ENCODE measurements around the gene U2AF1L4. TPM values are rescaled to one million over a fixed set of nuclear protein-coding genes. Genes with fewer than 3 reads are reported as not detected.

U2AF1L4 gene, protein sequence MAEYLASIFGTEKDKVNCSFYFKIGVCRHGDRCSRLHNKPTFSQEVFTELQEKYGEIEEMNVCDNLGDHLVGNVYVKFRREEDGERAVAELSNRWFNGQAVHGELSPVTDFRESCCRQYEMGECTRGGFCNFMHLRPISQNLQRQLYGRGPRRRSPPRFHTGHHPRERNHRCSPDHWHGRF
- total RNA-seq: 10 to 100 TPM; 35.0 to 38.1 TPM

DNA sequence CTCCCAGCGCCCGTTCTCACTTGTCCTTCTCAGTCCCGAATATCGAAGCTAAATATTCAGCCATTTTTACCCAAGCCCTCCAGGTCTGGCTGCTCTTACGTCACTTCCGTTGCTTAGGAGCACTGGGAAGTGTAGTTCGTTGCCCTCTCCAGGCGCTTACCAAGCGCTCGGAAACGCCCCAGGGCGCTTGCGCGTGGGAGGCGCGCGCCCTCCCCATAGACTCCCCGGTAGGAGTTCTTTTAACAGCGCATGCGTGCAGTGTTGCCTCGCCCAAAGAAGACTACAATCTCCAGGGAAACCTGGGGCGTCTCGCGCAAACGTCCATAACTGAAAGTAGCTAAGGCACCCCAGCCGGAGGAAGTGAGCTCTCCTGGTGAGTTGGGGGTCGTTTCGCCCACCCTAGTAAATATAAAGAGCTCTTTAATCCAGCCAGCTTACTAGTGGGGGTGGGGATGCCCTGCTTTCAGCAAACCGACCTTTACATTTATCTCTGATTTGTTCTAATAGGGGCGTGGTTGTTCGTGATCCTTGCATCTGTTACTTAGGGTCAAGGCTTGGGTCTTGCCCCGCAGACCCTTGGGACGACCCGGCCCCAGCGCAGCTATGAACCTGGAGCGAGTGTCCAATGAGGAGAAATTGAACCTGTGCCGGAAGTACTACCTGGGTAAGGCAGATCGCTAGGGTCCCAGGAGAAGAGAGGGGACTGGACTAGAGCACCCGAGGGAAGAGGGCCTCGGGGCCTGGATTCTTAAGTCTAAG, at the start of gene U2AF1L4, which contains the start of gene PSENEN:
TSS of gene U2AF1L4 (minus strand) at position 91 of the 759 bp plus-strand sequence. CDS start at position 64, 27 bp downstream.
TSS of gene PSENEN (plus strand) at position 324 of the 759 bp plus-strand sequence. CDS start at position 604, 280 bp downstream.
- peak within 1 kb of the TSS; percentile 95 for H3K4me3 Mint-ChIP-seq
- DNase-seq: peak; percentile 98
- CTCF ChIA-PET: interaction anchor here (0.9 to 1.7 kb wide), 4 partner anchors 8 to 32 kb away, joined by 3 to 6 read pairs (median 4); no protein-coding TSS in a partner anchor
- no peaks in the 10 kb centered on the region for H3K27me3 Mint-ChIP-seq
- H3K4me1 Mint-ChIP-seq: peaks cover 66% of the 10 kb centered on the region
- H3K27ac Mint-ChIP-seq: peak within 1 kb of the TSS; percentile 99
- no peaks in the 10 kb centered on the region for H3K9me3 Mint-ChIP-seq
- POLR2A ChIA-PET: interaction anchor here (0.6 kb wide), 1 partner anchor 192 kb away, joined by 5 read pairs; no protein-coding TSS in a partner anchor
- H3K36me3 Mint-ChIP-seq (ENCODE audit: low read depth): peaks cover 21% of the 10 kb centered on the region

DNA sequence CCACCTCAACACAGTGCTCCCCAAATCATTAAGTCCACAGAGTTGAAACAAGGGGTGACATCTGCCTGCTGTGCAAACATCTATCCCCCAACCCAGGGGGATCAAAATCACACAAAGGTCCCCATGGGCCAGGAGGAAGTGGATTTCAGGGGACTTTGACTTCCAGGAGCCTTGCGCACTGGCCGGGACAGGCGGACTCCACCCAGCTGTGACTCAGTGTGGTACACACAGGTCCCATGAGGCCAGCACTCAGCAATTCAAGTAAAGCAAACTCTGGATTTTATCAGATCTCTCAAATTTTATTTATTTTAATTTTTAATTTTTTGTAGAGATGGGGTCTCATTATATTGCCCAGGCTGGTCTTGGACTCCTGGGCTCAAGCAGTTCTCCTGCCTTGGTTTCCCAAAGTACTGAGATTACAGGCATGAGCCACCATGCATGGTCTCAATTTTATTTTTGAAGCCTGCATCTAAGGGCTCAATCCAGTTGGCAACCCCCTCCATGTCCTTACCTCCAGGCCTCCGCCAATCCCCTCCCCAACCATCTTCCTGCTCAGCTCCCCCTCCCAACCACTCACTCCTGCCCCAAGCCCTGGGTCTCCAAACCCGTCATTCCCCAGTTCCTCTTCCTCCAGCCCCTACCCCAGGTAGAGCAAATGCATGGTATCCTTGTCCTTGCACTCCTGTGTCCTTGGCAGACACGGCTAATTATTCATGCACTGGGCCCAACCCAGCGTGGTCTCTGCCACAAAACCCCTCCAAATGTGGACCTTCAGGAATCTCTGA, 48.4 kb upstream of the U2AF1L4 start:
- H3K27me3 Mint-ChIP-seq: peaks cover 24% of the 10 kb centered on the region
- no peaks in the 10 kb centered on the region for H3K9me3 Mint-ChIP-seq
- no peak overlapping the region for H3K4me3 Mint-ChIP-seq
- ChIA-PET CTCF (no interaction called here), POLR2A (no interaction called here)
- H3K27ac Mint-ChIP-seq: no peak overlapping the region
- no peaks in the 10 kb centered on the region for H3K36me3 Mint-ChIP-seq (ENCODE audit: low read depth)
- DNase-seq: no peak
- peaks cover 2% of the 10 kb centered on the region for H3K4me1 Mint-ChIP-seq

DNA sequence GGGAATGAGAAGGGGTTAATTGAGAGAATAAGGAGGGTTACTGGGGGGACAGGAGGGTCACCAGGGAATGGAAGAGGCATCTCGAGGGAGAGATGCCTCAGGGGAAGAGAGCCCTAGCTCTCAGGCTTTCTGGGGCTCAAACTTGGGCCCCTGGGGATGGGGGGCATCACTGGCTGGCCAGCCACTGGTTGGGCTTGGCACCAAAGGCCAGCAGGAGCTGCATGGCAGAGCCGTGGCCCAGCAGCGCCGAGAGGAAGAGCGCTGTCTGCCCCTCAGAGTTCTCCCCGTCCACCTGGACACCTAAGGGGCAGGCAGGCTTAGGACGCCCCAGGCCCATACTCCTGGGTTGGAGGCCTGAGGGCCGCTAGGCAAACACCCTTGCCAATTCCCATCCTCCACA, 47.7 kb upstream of the U2AF1L4 start:
- no peaks in the 10 kb centered on the region for H3K9me3 Mint-ChIP-seq
- ChIA-PET CTCF (no interaction called here), POLR2A (no interaction called here)
- DNase-seq: no peak
- no peak overlapping the region for H3K27ac Mint-ChIP-seq
- no peak overlapping the region for H3K4me3 Mint-ChIP-seq
- no peaks in the 10 kb centered on the region for H3K36me3 Mint-ChIP-seq (ENCODE audit: low read depth)
- peaks cover 19% of the 10 kb centered on the region for H3K27me3 Mint-ChIP-seq
- H3K4me1 Mint-ChIP-seq: peaks cover 2% of the 10 kb centered on the region

DNA sequence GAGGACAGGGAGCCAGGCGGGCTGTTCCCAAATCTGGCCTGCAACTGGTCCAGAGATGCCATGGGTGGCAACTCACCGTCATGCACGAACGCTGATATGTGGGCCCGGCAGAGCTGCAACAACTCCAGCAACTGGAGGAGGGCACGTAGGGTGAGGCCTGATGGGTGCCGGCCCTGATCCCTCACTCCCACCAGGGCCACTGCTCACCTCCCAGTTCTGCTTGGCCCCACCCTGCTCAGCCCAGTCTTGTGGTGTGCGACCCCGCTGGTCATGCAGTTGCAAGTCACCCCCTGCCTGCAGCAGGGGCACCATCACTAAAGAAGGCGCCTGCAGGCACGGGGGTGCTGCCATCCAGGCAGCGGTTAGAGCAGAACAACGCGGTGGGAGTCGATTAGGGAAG, 47.1 kb upstream of the U2AF1L4 start:
- H3K4me3 Mint-ChIP-seq: no peak overlapping the region
- no peak for DNase-seq
- ChIA-PET CTCF (no interaction called here), POLR2A (no interaction called here)
- H3K27ac Mint-ChIP-seq: no peak overlapping the region
- no peaks in the 10 kb centered on the region for H3K36me3 Mint-ChIP-seq (ENCODE audit: low read depth)
- H3K4me1 Mint-ChIP-seq: peaks cover 2% of the 10 kb centered on the region
- H3K27me3 Mint-ChIP-seq: peaks cover 15% of the 10 kb centered on the region
- H3K9me3 Mint-ChIP-seq: no peaks in the 10 kb centered on the region

DNA sequence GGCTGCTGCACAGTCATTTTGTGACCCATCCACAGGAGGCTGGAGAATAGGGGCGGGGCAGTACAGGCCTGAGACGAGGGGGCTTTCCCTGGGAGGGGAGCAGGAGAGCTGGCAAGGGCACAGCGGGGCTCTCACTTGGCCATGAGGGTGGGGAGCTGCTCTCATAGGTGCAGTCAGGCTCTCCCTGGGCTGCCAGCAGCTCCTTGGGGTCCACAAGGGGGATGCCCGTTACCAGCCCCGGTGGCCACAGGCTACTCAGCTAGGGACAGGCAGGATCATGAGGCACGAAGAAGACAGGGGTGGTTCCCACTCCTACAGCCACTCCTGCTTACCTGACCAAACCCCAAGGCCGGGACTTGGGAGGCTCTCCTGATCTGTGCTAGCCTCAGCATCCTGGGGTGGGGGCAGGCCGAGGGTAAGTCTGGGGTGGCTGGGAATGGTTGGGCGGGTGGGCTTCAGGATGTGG, 46.6 kb upstream of the U2AF1L4 start:
- H3K4me3 Mint-ChIP-seq: no peak overlapping the region
- peaks cover 1% of the 10 kb centered on the region for H3K4me1 Mint-ChIP-seq
- DNase-seq: no peak
- no peaks in the 10 kb centered on the region for H3K9me3 Mint-ChIP-seq
- no peaks in the 10 kb centered on the region for H3K36me3 Mint-ChIP-seq (ENCODE audit: low read depth)
- H3K27ac Mint-ChIP-seq: no peak overlapping the region
- peaks cover 11% of the 10 kb centered on the region for H3K27me3 Mint-ChIP-seq
- ChIA-PET POLR2A (no interaction called here), CTCF (no interaction called here)

DNA sequence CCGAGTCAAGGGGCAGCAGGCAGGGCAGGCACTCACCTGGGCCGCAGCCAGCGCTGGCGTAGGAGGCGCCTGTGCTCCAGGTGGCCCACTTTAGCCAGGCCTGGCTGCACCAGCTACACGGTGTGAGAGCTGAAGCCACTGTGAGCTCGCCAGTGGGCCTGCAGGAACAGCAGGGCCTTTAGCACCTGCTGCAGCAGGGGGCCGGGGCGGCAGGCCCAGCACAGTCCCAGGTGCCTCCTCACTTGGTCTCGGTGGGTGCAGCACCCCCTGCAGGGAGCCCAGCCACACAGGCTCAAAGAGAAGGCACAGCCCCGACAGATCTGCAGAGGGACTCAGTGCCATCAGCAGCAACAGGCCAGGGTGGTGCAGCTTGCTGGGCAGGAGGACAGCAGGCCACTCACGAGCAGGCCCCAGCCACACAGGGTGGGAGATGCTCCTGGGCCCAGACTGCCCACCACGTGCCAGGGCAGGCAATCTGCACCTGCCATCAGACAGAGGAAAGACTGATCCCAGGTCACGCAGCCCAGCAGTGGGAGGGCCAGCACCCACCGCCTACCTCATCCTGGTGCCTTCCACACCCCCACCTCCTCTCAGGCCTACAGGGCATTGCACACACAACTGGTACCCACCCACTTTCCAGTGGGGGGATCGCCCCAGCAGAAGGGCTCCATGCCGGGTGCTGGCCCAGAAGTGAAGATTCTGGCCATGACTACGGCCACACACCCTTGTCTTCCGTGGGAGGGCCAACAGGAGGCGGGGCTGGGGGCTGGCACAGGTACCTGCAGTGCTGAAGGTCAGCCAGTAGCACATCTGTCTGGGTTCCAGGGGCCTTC, 46.0 kb upstream of the U2AF1L4 start:
- Mint-ChIP-seq H3K27ac (no peak overlapping the region), H3K36me3 (ENCODE audit: low read depth) (no peaks in the 10 kb centered on the region), H3K27me3 (peaks cover 5% of the 10 kb centered on the region), H3K4me3 (no peak overlapping the region), H3K4me1 (no peaks in the 10 kb centered on the region), H3K9me3 (no peaks in the 10 kb centered on the region)
- ChIA-PET POLR2A (no interaction called here), CTCF (interaction anchor here (1.1 kb wide), 1 partner anchor 29 kb away, joined by 3 read pairs; no protein-coding TSS in a partner anchor)
- peak; percentile 15 for DNase-seq

DNA sequence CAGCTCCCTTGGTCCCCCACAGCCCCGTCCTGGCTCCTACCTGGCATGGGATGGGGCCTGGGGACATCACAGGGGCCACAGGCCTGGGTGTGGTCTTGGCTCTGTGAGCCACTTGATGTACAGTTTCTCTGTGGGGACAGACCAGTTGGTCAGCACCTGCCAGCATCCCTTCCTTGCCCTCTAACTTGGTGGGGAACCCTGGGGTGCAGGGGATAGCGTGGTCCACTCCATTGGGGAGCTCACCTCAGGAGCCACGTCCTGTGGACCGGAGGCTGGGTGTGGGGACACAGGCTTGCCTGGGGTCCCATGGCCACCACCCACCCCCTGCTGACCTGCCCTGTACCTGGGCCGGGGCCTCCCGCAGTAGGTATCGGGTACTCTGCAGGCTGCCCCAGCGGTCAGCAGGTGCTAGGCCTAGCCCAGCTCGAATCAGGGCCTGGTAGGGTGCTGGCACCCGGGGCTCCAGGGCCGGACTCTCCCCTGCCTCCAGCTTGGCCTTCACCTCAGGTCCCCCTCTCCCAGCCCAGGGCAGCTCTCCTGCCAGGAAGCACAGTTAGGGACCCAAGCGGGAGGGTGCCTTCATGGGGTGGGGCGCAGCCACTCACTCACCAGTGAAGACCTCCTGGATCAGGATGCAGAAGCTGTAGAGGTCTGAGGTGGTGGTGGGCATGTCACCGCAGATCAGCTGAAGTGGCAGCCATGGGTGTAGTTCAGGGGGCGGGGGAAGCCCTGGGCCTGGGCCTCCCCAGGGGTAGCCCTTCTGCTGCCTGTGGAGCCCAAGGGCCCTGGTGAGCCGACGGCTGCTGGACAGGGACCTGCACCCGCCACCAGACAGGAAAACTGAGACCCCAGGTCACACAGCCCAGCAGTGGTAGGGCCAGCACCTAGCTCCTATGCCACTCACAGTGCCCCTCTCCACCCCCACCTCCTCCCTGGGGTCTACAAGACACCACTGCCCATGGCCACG, 45.0 kb upstream of the U2AF1L4 start:
- no peak overlapping the region for H3K27ac Mint-ChIP-seq
- H3K4me1 Mint-ChIP-seq: no peaks in the 10 kb centered on the region
- ChIA-PET CTCF (interaction anchor here (0.7 to 1.2 kb wide), 3 partner anchors 9 to 41 kb away, joined by 3 to 4 read pairs (median 3); no protein-coding TSS in a partner anchor), POLR2A (no interaction called here)
- no peak overlapping the region for H3K4me3 Mint-ChIP-seq
- H3K36me3 Mint-ChIP-seq (ENCODE audit: low read depth): no peaks in the 10 kb centered on the region
- DNase-seq: no peak
- no peaks in the 10 kb centered on the region for H3K27me3 Mint-ChIP-seq
- no peaks in the 10 kb centered on the region for H3K9me3 Mint-ChIP-seq

DNA sequence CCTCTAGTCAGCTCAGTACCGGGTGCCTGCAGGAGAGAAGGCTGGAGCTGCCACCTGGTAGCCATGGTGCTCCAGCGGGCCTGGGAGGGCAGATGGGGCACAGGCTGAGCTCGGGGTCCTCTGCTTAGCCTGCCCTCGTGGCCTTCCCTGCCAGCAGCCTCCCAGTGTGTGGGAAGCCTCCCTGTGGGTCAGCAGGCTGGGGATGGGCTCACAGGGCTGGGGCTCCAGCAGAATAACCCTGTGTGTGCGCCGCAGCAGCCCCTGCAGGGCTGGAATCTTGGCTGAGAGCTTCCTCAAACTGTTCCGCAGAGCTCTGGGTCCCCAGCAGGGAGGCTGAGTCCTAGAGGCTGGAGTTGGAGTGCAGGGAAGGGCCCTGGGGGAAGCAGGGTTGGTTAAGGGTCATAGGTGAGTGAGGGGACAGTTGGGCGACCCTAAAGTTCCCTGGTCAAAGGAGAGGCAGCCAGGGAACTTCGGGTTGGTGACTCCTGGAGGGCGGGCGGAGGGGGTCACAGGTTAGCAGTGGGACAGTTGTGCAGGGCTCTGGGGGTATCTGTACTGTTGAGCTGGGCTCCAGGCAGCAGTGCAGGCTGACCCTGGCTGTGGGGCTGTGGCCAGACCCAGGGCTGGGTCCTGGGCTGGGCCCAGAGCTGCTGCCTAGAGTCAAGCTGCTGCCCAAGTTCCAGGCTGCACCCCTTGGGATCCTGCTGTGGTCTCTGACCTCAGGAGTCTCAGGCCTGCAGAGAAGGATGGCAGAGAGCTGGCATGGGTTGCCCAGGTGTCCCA, 44.2 kb upstream of the U2AF1L4 start:
- no peaks in the 10 kb centered on the region for H3K9me3 Mint-ChIP-seq
- CTCF ChIA-PET: interaction anchor here (1.2 kb wide), 1 partner anchor 40 kb away, joined by 3 read pairs; no protein-coding TSS in a partner anchor
- DNase-seq: no peak

DNA sequence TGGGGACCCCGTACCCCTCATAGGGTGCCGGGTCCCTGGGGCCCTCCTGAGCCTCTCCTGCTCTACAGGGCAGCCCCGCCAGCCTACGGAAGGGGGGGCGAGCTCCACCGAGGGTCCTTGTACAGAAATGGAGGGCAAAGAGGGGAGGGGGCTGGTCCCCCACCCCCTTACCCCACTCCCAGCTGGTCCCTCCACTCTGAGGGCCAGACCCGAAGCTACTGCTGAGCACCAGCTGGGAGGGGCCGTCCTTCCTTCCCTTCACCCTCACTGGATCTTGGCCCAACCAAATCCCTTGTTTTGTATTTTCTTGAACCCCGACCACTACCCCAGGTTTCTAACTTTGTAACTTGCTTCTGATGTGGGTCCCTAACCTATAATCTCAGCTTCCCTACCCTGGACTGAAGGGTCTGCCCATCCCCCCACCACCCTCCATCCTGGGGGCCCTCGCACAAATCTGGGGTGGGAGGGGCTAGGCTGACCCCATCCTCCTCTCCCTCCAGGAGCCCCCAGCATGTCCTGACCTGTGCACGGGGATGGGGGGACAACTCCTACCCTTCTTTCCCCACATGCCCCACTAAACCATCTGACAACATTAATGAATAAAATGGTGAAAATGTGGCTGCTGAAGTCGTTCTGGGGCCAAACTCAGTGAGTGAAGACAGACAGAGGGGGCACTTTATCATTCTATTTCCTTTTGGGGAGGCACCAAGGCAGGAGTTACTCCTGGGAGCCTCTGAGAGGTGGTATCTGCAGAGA, 43.2 kb upstream of the U2AF1L4 start:
- Mint-ChIP-seq H3K36me3 (ENCODE audit: low read depth) (no peaks in the 10 kb centered on the region), H3K4me3 (no peak overlapping the region), H3K27me3 (no peaks in the 10 kb centered on the region), H3K9me3 (no peaks in the 10 kb centered on the region), H3K27ac (no peak overlapping the region), H3K4me1 (no peaks in the 10 kb centered on the region)
- CTCF ChIA-PET: interaction anchor here (0.6 kb wide), 1 partner anchor 503 kb away, joined by 3 read pairs; no protein-coding TSS in a partner anchor
- DNase-seq: no peak
- POLR2A ChIA-PET: no interaction called here

More for the DNA sequence above, 44.2 kb upstream of the U2AF1L4 start:
- Mint-ChIP-seq H3K27ac (no peak overlapping the region), H3K27me3 (no peaks in the 10 kb centered on the region), H3K4me1 (no peaks in the 10 kb centered on the region), H3K4me3 (no peak overlapping the region), H3K36me3 (ENCODE audit: low read depth) (no peaks in the 10 kb centered on the region)
- POLR2A ChIA-PET: no interaction called here

DNA sequence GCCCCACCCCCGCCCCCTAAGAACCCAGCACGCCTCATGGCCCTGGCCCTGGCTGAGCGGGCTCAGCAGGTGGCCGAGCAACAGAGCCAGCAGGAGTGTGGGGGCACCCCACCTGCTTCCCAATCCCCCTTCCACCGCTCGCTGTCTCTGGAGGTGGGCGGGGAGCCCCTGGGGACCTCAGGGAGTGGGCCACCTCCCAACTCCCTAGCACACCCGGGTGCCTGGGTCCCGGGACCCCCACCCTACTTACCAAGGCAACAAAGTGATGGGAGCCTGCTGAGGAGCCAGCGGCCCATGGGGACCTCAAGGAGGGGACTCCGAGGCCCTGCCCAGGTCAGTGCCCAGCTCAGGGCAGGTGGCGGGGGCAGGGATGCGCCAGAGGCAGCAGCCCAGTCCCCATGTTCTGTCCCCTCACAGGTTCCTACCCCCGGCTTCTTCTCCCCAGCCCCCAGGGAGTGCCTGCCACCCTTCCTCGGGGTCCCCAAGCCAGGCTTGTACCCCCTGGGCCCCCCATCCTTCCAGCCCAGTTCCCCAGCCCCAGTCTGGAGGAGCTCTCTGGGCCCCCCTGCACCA, 42.1 kb upstream of the U2AF1L4 start:
- no peak overlapping the region for H3K27ac Mint-ChIP-seq
- no peaks in the 10 kb centered on the region for H3K4me1 Mint-ChIP-seq
- peaks cover 4% of the 10 kb centered on the region for H3K36me3 Mint-ChIP-seq (ENCODE audit: low read depth)
- H3K27me3 Mint-ChIP-seq: no peaks in the 10 kb centered on the region
- ChIA-PET POLR2A (no interaction called here), CTCF (no interaction called here)
- DNase-seq: no peak
- H3K4me3 Mint-ChIP-seq: no peak overlapping the region
- no peaks in the 10 kb centered on the region for H3K9me3 Mint-ChIP-seq

Data from activated CD4-positive, alpha-beta T cell treated with anti-CD3 and anti-CD28 coated beads, Interleukin-2, amount 10 ng/mL, durations not matched to agents 7 days and 5 days (primary cell).